ENCODE results near the gene NWD2.

NWD2 gene

DNA sequence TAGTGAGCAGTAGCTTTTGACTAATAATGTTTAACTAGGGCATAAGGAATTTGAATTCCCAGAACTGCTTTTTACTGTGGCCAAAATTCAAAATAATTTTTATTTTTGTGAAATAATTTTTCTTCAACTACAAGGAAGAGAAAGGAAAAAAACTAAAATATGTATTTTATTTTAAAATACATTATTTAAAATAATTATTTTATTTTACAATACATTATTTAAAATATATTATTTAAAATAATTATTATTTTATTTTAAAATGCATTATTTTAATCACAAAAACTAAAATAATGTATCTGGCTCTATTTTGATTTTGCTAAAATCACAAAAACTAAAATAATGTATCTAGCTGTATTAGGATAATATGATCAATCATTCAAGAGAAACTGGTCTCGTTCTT, 231.2 kb downstream of the NWD2 start:
- DNase-seq (ENCODE audit: low read depth, low spot score), result no peak
- ChIA-PET CTCF (no interaction called here), POLR2A (no interaction called here)
- H3K4me3 ChIP-seq (ENCODE audit: low read depth, low read length), result no peak overlapping the region
- TF ChIP-seq, protein P1, sequence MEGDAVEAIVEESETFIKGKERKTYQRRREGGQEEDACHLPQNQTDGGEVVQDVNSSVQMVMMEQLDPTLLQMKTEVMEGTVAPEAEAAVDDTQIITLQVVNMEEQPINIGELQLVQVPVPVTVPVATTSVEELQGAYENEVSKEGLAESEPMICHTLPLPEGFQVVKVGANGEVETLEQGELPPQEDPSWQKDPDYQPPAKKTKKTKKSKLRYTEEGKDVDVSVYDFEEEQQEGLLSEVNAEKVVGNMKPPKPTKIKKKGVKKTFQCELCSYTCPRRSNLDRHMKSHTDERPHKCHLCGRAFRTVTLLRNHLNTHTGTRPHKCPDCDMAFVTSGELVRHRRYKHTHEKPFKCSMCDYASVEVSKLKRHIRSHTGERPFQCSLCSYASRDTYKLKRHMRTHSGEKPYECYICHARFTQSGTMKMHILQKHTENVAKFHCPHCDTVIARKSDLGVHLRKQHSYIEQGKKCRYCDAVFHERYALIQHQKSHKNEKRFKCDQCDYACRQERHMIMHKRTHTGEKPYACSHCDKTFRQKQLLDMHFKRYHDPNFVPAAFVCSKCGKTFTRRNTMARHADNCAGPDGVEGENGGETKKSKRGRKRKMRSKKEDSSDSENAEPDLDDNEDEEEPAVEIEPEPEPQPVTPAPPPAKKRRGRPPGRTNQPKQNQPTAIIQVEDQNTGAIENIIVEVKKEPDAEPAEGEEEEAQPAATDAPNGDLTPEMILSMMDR (IDR thresholded peaks at IDR 0.05; ENCODE audit: insufficient read depth, low read length, missing control alignments), result no peak

DNA sequence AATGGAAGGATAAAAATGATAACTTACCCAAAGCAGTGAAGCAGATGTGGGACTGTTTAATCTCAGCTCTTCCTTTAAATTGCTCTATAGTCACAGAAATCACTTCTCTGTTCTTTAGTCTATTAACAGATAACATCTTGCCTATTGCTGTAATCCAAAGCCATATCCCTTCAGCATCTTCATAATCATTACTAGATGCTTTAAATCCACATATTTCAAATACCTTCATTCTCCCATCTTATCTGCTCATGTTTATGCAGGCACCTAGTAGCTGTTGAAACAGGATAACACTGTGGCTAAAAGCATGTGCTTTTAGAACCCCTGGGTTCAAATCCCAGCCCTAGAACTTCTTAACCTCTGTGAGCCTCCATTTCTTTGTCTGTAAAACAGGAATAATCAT, 231.7 kb downstream of the NWD2 start:
- no peak for DNase-seq (ENCODE audit: low read depth, low spot score)
- POLR2A ChIA-PET, result no interaction called here
- TF ChIP-seq, protein P1 (IDR thresholded peaks at IDR 0.05; ENCODE audit: insufficient read depth, low read length, missing control alignments), result no peak
- CTCF ChIA-PET, result no interaction called here
- H3K4me3 ChIP-seq (ENCODE audit: low read depth, low read length), result no peak overlapping the region

DNA sequence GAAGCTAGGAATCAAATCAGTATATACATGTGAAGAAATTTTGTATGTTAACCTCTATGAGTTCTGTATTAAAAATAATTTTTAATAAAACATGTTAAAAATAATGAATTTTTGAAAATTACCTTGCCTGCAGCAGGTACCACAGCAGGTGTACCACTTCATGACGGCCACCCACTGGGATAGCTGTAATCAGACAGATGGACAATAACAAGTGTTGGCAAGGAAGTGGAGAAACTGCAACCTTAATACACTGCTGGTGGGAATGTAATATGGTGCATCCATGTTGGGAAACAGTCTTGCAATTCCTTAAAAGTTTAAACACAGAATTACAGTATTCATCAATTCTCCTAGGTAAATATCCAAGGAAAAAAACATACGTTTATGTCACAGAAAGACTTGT, 232.1 kb downstream of the NWD2 start:
- TF ChIP-seq, protein P1 (IDR thresholded peaks at IDR 0.05; ENCODE audit: insufficient read depth, low read length, missing control alignments), result no peak
- no peak for DNase-seq (ENCODE audit: low read depth, low spot score)
- CTCF ChIA-PET, result no interaction called here
- POLR2A ChIA-PET, result no interaction called here
- H3K4me3 ChIP-seq (ENCODE audit: low read depth, low read length), result no peak overlapping the region

DNA sequence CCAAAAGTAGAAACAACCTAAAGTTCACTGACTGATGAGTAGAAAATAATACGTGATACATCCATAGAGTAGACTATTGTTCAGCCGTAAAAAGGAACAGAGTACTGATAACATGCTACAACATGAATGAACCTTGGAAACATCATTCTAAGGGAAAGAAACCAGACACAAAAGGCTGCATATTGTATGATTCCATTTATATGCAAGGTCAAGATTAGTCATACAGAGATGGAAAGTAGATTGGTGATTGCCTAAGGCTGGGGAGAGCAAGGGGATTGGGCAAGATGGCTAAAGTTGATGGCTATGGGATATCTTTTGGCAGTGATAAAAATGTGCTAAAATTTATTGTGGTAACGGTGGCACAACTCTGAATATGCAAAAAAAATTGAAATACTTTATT, 232.6 kb downstream of the NWD2 start:
- no peak overlapping the region for H3K4me3 ChIP-seq (ENCODE audit: low read depth, low read length)
- ChIA-PET CTCF (no interaction called here), POLR2A (no interaction called here)
- DNase-seq (ENCODE audit: low read depth, low spot score), result no peak
- TF ChIP-seq, protein P1 (IDR thresholded peaks at IDR 0.05; ENCODE audit: insufficient read depth, low read length, missing control alignments), result no peak

DNA sequence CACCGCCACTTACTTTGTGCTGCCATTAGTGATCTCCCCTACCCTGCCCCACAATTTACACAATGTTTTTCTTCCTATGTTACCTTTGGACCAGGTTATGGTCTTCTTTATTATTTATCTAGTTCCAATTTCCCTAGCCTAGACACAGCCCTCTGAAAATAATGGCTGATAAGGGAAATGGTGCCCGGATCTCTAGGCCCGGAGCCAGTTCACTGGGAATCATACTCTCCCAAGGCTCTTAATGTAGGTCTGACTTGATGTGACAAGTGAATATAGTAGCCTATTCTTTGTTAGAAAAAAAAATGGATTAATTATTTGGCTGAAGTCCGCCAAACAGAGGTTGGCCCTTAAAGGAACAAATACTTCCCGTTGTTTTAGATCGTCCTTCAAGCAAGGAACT, 233.6 kb downstream of the NWD2 start:
- H3K4me3 ChIP-seq (ENCODE audit: low read depth, low read length), result no peak overlapping the region
- no peak for DNase-seq (ENCODE audit: low read depth, low spot score)
- TF ChIP-seq, protein P1 (IDR thresholded peaks at IDR 0.05; ENCODE audit: insufficient read depth, low read length, missing control alignments), result no peak
- ChIA-PET CTCF (no interaction called here), POLR2A (no interaction called here)

DNA sequence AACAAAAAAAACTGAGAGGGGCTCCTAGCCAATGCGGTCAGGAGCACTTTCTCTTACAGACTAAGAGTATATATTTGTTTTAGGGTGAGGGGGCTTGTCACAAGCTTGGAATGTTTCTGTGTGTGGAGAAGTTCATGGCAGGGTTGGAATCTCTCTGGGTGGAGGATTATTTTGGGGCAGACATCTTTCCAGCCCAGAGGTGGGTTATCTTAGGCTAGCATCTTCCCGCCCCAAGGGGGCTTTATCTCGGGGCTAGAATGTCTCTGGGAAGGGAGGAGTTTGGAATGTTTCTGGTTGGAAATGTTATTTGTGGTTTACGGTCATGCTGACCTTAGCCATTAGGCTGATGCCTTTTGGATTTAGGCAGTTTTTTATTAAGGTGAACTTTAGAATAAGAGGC, 236.0 kb downstream of the NWD2 start:
- POLR2A ChIA-PET, result no interaction called here
- no peak for DNase-seq (ENCODE audit: low read depth, low spot score)
- CTCF ChIA-PET, result no interaction called here
- no peak overlapping the region for H3K4me3 ChIP-seq (ENCODE audit: low read depth, low read length)
- TF ChIP-seq, protein P1 (IDR thresholded peaks at IDR 0.05; ENCODE audit: insufficient read depth, low read length, missing control alignments), result no peak

Measured in AG04449 (cell line).